Measurements from ENCODE around the gene OVCH1. TPM values are rescaled to one million over a fixed set of nuclear protein-coding genes. Genes with fewer than 3 reads are reported as not detected.
"Not testable (repeated sequence)": the region's sequence is repeated elsewhere in the genome, so short reads cannot be mapped to it uniquely, and the experiment has no call there.

Gene OVCH1
- total RNA-seq, 2 experiments from 2014 or later: not detected

- Mint-ChIP-seq H3K4me3 (no peak overlapping the region), H3K27ac (no peak overlapping the region), H3K36me3 (ENCODE audit: low read depth) (no peaks in the 10 kb centered on the region), H3K9me3 (ENCODE audit: low read depth) (no peaks in the 10 kb centered on the region), H3K27me3 (peaks cover 10% of the 10 kb centered on the region), H3K4me1 (no peaks in the 10 kb centered on the region)
- CTCF ChIA-PET: no interaction called here
- intact Hi-C loops (cut with DNase I, micrococcal nuclease): no loop called here
- ATAC-seq (no peak), DNase-seq (no peak)
- POLR2A ChIA-PET: no interaction called here
Measured at GRCh38 chr12:29403991-29404390, 93.5 kb downstream of the OVCH1 start.

GRCh38 chr12:29402437-29402836 lies 95.0 kb downstream of the OVCH1 start:
- POLR2A ChIA-PET: no interaction called here
- no peaks in the 10 kb centered on the region for H3K9me3 Mint-ChIP-seq (ENCODE audit: low read depth)
- DNase-seq: no peak
- no peak overlapping the region for H3K4me3 Mint-ChIP-seq
- CTCF ChIA-PET: no interaction called here
- H3K27ac Mint-ChIP-seq: no peak overlapping the region
- intact Hi-C loops (cut with DNase I, micrococcal nuclease): no loop called here
- peaks cover 13% of the 10 kb centered on the region for H3K27me3 Mint-ChIP-seq
- H3K36me3 Mint-ChIP-seq (ENCODE audit: low read depth): no peaks in the 10 kb centered on the region
- no peak for ATAC-seq
- H3K4me1 Mint-ChIP-seq: no peaks in the 10 kb centered on the region

DNA sequence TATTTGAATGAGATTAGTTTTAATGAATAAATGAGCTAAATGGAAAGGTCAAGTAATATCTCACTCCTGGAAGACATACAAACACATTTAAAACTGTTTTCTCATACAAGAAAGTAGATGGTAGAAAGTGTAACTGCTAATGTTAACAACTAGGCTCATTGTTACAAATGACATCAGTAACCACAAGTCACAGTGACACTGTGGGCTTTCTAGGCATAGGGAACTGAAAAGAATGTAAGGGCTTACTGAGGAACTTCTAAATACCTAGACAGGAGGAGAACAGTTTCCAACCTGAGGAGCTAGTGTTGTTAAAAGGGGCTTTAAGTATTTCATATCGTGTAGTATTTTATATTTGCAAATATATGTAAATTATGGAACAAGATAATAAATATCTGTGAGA lies 99.0 kb downstream of the OVCH1 start:
- no peaks in the 10 kb centered on the region for H3K36me3 Mint-ChIP-seq (ENCODE audit: low read depth)
- DNase-seq (no peak), ATAC-seq (no peak)
- no peak overlapping the region for H3K4me3 Mint-ChIP-seq
- peaks cover 14% of the 10 kb centered on the region for H3K27me3 Mint-ChIP-seq
- intact Hi-C loops (cut with DNase I, micrococcal nuclease): no loop called here
- H3K4me1 Mint-ChIP-seq: no peaks in the 10 kb centered on the region
- H3K27ac Mint-ChIP-seq: no peak overlapping the region
- ChIA-PET CTCF (no interaction called here), POLR2A (no interaction called here)
- H3K9me3 Mint-ChIP-seq (ENCODE audit: low read depth): no peaks in the 10 kb centered on the region

GRCh38 chr12:29396774-29397173 lies 100.7 kb downstream of the OVCH1 start:
- DNase-seq (no peak), ATAC-seq (no peak)
- H3K9me3 Mint-ChIP-seq (ENCODE audit: low read depth): no peaks in the 10 kb centered on the region
- H3K4me1 Mint-ChIP-seq: no peaks in the 10 kb centered on the region
- no peak overlapping the region for H3K27ac Mint-ChIP-seq
- intact Hi-C loops (cut with DNase I, micrococcal nuclease): no loop called here
- H3K36me3 Mint-ChIP-seq (ENCODE audit: low read depth): no peaks in the 10 kb centered on the region
- H3K27me3 Mint-ChIP-seq: peaks cover 9% of the 10 kb centered on the region
- ChIA-PET CTCF (no interaction called here), POLR2A (interaction anchor here (0.6 kb wide), 1 partner anchor 89 kb away, joined by 3 read pairs; no protein-coding TSS in a partner anchor)
- H3K4me3 Mint-ChIP-seq: no peak overlapping the region

GRCh38 chr12:29395356-29395755 lies 102.1 kb downstream of the OVCH1 start:
- POLR2A ChIA-PET: no interaction called here

GRCh38 chr12:29390419-29390818 lies 107.1 kb downstream of the OVCH1 start:
- H3K27me3 Mint-ChIP-seq; intact Hi-C loops (cut with DNase I, micrococcal nuclease); H3K36me3 Mint-ChIP-seq (ENCODE audit: low read depth); H3K9me3 Mint-ChIP-seq (ENCODE audit: low read depth); CTCF ChIA-PET: not testable (repeated sequence)
- Mint-ChIP-seq H3K4me3 (peak overlapping the region; percentile 37), H3K27ac (peak overlapping the region; percentile 90), H3K4me1 (peaks cover 16% of the 10 kb centered on the region)
- ATAC-seq (peak; percentile 100), DNase-seq (peak; percentile 57)
- POLR2A ChIA-PET: interaction anchor here (1.2 kb wide), 1 partner anchor 9 kb away, joined by 3 read pairs; the partner anchor contains the start of gene ERGIC2

More at GRCh38 chr12:29395356-29395755, 102.1 kb downstream of the OVCH1 start:
- DNase-seq (no peak), ATAC-seq (no peak)
- Mint-ChIP-seq H3K27me3 (peaks cover 9% of the 10 kb centered on the region), H3K9me3 (ENCODE audit: low read depth) (no peaks in the 10 kb centered on the region), H3K4me1 (peaks cover 10% of the 10 kb centered on the region), H3K27ac (no peak overlapping the region), H3K4me3 (no peak overlapping the region), H3K36me3 (ENCODE audit: low read depth) (peaks cover 3% of the 10 kb centered on the region)
- intact Hi-C loops (cut with DNase I, micrococcal nuclease): no loop called here
- CTCF ChIA-PET: no interaction called here

DNA sequence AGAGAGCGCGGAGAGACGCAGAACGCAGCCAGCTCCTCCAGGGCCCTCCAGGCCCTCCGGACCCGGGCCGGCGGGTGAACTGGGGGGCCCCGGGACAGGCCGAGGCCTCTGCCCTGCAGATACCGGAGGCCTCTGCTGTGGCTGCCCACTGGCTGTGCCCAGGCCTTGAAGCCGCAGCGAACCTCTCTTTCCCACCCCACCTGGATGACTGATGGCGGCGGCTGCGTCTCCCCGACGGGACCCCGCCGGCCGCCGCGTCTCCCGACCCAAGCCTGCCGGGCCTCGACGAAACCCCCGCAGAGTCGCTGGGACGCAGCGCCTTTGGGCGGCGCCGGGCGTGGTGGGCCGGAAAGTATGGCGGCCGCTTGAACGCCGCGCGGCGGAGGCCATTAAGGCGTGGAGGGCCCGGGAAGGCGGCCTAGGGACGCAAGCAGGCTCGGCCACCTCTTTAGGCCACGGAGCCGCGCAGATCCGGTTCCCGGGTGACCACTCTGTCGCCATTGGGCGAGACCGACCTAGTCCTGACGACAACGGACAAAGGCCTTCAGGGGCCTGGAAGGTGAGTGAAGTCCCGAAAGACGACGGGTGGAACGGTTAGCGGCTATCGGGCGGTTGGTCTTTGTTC lies 108.1 kb downstream of the OVCH1 start:
- Mint-ChIP-seq H3K27ac (peak overlapping the region; percentile 90), H3K9me3 (ENCODE audit: low read depth) (no peaks in the 10 kb centered on the region), H3K4me3 (no peak overlapping the region), H3K36me3 (ENCODE audit: low read depth) (peaks cover 3% of the 10 kb centered on the region), H3K27me3 (no peaks in the 10 kb centered on the region), H3K4me1 (peaks cover 16% of the 10 kb centered on the region)
- no peak for DNase-seq
- intact Hi-C loops (cut with DNase I, micrococcal nuclease): loop anchor here in 1 of 2 experiments (10.0 kb wide), 1 partner anchor 1935 kb away; the partner anchor contains the start of gene SINHCAF
- no peak for ATAC-seq
- CTCF ChIA-PET: no interaction called here
- POLR2A ChIA-PET: no interaction called here

DNA sequence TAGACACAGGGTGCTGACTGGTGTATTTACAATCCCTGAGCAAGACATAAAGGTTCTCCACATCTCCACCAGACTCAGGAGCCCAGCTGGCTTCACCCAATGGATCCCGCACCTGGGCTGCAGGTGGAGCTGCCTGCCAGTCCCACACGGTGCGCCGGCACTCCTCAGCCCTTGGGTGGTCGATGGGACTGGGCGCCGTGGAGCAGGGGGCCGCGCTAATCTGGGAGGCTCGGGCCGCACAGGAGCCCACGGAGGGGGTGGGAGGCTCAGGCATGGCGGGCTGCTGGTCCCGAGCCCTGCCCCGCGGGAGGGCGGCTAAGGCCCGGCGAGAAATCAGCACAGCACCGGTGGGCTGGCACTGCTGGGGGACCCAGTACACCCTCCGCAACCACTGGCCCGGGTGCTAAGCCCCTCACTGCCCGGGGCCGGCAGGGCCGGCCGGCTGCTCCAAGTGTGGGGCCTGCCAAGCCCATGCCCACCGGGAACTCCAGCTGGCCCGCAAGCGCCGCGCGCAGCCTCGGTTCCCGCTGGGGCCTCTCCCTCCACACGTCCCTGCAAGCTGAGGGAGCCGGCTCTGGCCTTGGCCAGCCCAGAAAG lies 111.3 kb downstream of the OVCH1 start:
- H3K27me3 Mint-ChIP-seq: not testable (repeated sequence)

GRCh38 chr12:29385194-29385593 lies 112.3 kb downstream of the OVCH1 start:
- H3K27me3 Mint-ChIP-seq; H3K36me3 Mint-ChIP-seq (ENCODE audit: low read depth); H3K9me3 Mint-ChIP-seq (ENCODE audit: low read depth); ATAC-seq; DNase-seq; H3K4me3 Mint-ChIP-seq; POLR2A ChIA-PET; H3K27ac Mint-ChIP-seq: not testable (repeated sequence)
- intact Hi-C loops (cut with DNase I, micrococcal nuclease): loop anchor here in 1 of 2 experiments (10.0 kb wide), 1 partner anchor 1940 kb away; the partner anchor contains the start of gene SINHCAF
- CTCF ChIA-PET: interaction anchor here (0.6 kb wide), 1 partner anchor 1198 kb away, joined by 3 read pairs; no protein-coding TSS in a partner anchor
- H3K4me1 Mint-ChIP-seq: peaks cover 12% of the 10 kb centered on the region

More for the DNA sequence above, 111.3 kb downstream of the OVCH1 start:
- H3K4me3 Mint-ChIP-seq; H3K27ac Mint-ChIP-seq; ATAC-seq; H3K36me3 Mint-ChIP-seq (ENCODE audit: low read depth); DNase-seq; POLR2A ChIA-PET; H3K9me3 Mint-ChIP-seq (ENCODE audit: low read depth): not testable (repeated sequence)
- intact Hi-C loops (cut with DNase I, micrococcal nuclease): loop anchor here in 1 of 2 experiments (10.0 kb wide), 1 partner anchor 1939 kb away; the partner anchor contains the start of gene SINHCAF
- peaks cover 22% of the 10 kb centered on the region for H3K4me1 Mint-ChIP-seq
- CTCF ChIA-PET: interaction anchor here (0.6 kb wide), 1 partner anchor 1199 kb away, joined by 3 read pairs; no protein-coding TSS in a partner anchor

DNA sequence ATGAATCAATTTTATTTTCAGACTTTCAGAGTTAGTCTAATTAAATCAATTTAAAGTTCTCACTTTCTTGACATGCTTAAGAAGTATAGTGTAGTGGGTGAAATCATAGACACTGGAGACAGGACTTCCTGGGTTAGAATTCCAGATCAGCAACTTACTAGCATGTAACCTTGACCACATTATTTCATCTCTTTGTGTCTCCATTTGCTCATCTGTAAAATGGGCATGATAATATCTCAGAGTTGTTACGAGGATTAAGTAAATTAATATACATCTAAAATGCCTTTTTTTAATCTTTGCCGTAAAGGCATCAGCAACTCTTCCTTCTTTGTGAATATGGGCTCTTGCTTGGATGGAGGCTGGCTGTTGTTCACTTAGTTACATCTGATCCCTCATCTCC lies 115.2 kb downstream of the OVCH1 start:
- Mint-ChIP-seq H3K9me3 (ENCODE audit: low read depth) (no peaks in the 10 kb centered on the region), H3K4me3 (peak overlapping the region; percentile 92), H3K27ac (peak overlapping the region; percentile 92), H3K36me3 (ENCODE audit: low read depth) (peaks cover 8% of the 10 kb centered on the region), H3K27me3 (no peaks in the 10 kb centered on the region), H3K4me1 (peaks cover 28% of the 10 kb centered on the region)
- ChIA-PET CTCF (no interaction called here), POLR2A (no interaction called here)
- no peak for DNase-seq
- no peak for ATAC-seq
- intact Hi-C loops (cut with DNase I, micrococcal nuclease): loop anchor here (5.0 to 10.0 kb wide), 4 partner anchors 1190 to 1943 kb away; partner anchors contain the start of genes CAPRIN2 (in 1 of the 2), CCDC91 (in 1 of the 2), DDX11 (in 1 of the 2) and SINHCAF (in 1 of the 2)

DNA sequence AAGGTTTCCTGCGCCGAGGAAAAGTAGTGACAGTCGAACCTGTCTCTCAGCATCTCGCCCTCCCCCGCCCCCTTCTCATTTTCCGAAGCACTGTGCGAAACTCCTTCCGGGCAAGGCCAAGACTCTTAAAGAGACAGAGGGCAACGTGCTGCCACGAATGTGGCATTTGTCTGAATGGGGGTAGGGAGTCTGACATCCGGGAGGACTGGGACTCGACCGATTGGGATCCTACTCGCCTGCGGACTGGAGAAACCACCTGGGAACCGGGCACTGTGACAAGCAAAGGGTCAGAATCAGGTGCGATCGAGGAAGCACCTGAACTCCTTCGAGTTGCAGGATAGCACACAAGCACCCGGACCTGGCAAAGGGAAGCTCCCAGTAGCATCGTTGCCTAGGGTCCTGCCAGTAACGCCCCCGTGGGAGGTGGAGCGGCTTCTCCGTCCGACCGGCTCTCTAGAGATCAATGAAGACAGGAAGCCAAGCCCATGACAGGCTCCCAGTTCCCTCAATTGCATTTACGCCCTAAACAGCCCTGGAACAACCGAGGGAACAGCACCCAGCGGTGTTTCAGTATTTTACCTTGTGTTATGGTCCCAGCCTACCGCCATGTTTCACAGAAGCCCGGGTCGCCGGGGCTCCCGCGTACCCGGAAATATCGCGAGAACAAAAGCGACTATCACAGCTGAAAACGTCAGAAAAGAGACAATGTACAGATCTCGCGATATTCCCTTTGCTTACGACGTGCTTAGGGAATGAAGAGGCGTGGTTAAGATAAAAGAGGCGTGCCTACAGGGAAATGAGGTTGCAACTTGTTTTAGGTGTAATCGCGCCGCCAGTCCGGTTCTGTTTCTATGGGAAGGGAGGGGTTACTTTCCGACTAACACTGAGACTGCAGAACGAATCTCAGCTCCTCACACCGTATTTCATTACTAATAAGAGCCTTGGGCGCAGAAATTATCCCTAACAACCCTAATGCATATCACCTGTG lies 116.7 kb downstream of the OVCH1 start, which contains the start of gene ERGIC2:
TSS of gene ERGIC2 (minus strand) at position 637 of the 988 bp plus-strand sequence. CDS start 9,539 bp downstream, outside the sequence.
- Mint-ChIP-seq H3K36me3 (ENCODE audit: low read depth) (peaks cover 19% of the 10 kb centered on the region), H3K9me3 (ENCODE audit: low read depth) (no peaks in the 10 kb centered on the region), H3K27me3 (no peaks in the 10 kb centered on the region), H3K4me1 (peaks cover 42% of the 10 kb centered on the region), H3K27ac (peak within 1 kb of the TSS; percentile 93), H3K4me3 (peak within 1 kb of the TSS; percentile 92)
- ATAC-seq (peak; percentile 95), DNase-seq (peak; percentile 93)
- ChIA-PET POLR2A (interaction anchor here (0.8 kb wide), 1 partner anchor 10 kb away, joined by 3 read pairs; no protein-coding TSS in a partner anchor), CTCF (interaction anchor here (0.6 kb wide), 2 partner anchors 303 to 1516 kb away, joined by 3 read pairs; no protein-coding TSS in a partner anchor)
- intact Hi-C loops (cut with DNase I, micrococcal nuclease): loop anchor here (1.0 to 10.0 kb wide), 10 partner anchors 48 to 1944 kb away; partner anchors contain the start of genes CAPRIN2 (in 2 of the 2), CCDC91 (in 1 of the 2), DDX11 (in 1 of the 2) and FAR2 (in 1 of the 2)

All from activated CD4-positive, alpha-beta T cell treated with anti-CD3 and anti-CD28 coated beads for 36 hours (primary cell).